ENCODE measurements around the gene AGBL4.

Gene AGBL4

DNA sequence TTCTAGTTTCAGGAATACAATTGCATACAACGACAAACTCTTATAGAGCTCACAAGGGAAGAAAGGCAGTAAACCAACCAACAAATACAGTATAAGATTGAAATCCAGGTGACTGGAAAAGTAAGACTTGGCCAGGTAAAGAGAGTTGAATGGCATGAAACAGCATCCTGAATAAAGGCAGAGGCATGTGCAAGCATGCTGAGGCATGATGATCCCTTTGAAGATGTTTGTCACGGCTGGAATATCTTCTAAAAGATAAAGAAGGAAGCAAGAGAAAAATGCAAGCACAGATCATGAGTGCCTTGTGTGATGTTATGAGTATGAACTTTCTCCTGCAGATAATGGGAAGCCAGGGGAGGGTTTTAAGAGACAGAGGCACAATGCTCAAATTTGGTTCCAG, 1468.5 kb downstream of the AGBL4 start:
- no peak for DNase-seq (ENCODE audit: low read depth)
- H3K4me3 ChIP-seq (ENCODE audit: low read depth, low read length) = no peak overlapping the region
- TF ChIP-seq, protein P1, sequence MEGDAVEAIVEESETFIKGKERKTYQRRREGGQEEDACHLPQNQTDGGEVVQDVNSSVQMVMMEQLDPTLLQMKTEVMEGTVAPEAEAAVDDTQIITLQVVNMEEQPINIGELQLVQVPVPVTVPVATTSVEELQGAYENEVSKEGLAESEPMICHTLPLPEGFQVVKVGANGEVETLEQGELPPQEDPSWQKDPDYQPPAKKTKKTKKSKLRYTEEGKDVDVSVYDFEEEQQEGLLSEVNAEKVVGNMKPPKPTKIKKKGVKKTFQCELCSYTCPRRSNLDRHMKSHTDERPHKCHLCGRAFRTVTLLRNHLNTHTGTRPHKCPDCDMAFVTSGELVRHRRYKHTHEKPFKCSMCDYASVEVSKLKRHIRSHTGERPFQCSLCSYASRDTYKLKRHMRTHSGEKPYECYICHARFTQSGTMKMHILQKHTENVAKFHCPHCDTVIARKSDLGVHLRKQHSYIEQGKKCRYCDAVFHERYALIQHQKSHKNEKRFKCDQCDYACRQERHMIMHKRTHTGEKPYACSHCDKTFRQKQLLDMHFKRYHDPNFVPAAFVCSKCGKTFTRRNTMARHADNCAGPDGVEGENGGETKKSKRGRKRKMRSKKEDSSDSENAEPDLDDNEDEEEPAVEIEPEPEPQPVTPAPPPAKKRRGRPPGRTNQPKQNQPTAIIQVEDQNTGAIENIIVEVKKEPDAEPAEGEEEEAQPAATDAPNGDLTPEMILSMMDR (IDR thresholded peaks at IDR 0.05; ENCODE audit: low read depth, low read length, missing control alignments) = no peak

DNA sequence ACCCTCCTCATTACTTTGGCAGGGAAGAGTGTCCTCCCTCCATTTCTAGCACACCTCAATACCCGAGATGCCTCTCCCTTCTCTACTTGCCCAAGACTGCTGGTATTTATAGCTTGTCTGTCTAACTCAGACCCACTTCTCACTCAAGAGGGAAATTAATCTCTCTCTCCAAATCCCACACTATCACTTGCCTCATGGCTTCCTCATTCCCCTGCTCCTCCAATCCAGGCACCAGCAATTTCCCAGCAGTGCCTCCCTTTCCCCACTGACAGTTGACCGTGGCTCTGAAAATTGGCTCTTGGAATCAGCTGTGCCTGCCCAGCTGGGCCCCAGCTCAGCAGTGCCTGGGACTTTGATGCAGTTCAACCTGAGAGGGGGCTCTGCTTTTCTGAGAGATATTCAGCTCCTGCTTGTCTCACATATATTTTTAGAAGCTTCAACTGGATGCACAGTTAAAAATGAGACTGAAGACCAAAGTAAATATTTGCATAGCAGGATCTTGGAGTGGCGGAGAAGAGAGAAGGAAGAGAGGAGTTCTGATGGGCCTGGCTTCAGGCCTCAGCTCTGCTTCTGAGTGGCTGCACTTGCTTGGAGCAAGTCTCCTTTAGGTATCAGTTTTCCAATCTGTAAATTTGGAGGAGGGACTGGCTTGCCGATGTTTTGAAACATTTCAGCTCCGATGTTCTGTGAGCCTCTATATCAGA, 1470.7 kb downstream of the AGBL4 start:
- no peak overlapping the region for H3K4me3 ChIP-seq (ENCODE audit: low read depth, low read length)
- DNase-seq (ENCODE audit: low read depth) = no peak
- TF ChIP-seq, protein P1 (IDR thresholded peaks at IDR 0.05; ENCODE audit: low read depth, low read length, missing control alignments) = no peak

DNA sequence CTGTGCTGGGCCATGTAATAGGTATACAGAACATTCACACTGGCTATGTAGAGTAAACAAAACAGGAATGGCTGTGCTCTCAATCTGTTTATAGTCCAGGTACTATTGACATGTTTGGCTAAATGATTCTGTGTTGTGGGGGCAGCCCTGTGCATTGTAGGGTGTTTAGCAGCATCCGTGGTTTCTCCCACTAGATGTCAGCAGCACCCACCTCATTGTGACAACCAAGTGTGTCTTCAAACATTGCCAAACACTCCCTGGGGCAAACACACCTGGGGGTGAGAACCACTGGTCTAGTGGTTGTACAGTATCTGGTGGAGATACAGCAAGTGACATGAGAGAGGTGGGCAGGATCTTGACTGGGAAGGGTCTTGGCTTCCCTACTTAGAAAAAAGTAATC, 1471.3 kb downstream of the AGBL4 start:
- H3K4me3 ChIP-seq (ENCODE audit: low read depth, low read length) = no peak overlapping the region
- DNase-seq (ENCODE audit: low read depth) = no peak
- TF ChIP-seq, protein P1 (IDR thresholded peaks at IDR 0.05; ENCODE audit: low read depth, low read length, missing control alignments) = peak; percentile 51

DNA sequence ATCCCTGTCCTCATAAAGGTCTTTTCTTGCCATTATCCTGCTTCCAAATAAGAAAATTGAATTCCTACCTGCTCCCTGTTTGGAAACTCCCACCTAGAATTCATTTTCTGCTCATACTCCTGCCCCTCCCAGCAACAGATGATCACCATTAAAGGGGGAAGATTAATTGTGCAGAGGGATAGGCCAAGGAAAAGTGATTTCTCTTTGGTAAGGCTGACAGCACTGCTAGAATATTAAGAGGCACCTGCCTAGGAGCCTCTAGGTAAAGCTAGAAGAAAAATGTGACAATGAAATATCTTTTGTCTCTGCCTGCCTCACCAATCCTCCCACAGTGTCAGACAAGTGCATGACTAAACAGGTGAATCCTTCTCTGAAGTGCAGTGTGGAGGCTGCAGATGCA, 1474.8 kb downstream of the AGBL4 start:
- TF ChIP-seq, protein P1 (IDR thresholded peaks at IDR 0.05; ENCODE audit: low read depth, low read length, missing control alignments) = no peak
- no peak overlapping the region for H3K4me3 ChIP-seq (ENCODE audit: low read depth, low read length)
- DNase-seq (ENCODE audit: low read depth) = no peak

DNA sequence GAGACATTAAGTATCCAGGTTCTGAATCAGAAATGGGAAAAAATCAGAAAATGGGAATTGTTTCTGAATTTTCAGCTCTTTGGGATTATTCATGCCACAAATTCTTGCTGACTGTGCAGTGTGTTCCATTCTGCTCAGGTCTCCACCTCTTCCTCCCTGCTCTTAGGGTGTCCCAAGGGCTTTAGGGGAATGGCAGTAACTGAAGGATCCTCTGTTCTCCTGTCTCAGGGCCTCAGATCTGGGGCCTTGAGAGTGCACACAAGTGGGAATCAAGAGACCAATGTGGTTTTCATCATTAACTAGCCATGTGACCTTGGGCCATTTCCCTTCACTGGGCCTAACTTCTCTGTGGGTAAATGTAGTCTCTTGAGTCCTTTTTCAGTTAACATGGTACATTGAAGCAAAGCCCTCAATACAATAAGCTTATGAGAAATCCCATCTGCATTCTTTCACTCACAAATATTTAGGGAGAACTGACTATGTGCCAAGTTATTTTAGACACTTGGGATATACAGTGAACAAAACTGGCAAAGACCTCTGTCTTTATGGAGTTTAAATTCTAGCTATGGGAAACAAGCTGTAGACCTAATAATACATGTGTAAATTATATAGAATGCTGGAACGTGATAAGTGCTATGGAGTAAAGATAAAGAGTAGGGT, 1476.1 kb downstream of the AGBL4 start:
- no peak for DNase-seq (ENCODE audit: low read depth)
- no peak overlapping the region for H3K4me3 ChIP-seq (ENCODE audit: low read depth, low read length)
- TF ChIP-seq, protein P1 (IDR thresholded peaks at IDR 0.05; ENCODE audit: low read depth, low read length, missing control alignments) = no peak

DNA sequence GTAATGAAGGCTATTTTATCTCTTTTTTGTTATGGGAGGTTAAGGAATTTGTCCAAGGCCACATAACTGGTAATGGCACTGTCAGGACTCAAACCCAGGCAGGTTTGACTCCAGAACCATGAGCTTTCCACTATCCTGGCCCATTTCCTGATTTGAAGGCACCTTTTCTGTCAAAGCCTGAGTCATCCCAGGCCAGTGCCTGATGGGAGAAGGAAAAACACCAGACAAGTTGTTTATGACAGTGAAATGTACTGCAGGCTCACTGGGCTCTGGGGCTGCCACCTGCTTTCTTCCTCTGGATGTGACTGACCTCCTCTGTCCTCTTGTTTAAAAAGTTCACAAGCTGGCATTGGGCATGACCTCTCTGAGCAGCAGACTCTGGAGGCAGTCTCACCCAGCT, 1479.9 kb downstream of the AGBL4 start:
- no peak for DNase-seq (ENCODE audit: low read depth)
- TF ChIP-seq, protein P1 (IDR thresholded peaks at IDR 0.05; ENCODE audit: low read depth, low read length, missing control alignments) = no peak
- no peak overlapping the region for H3K4me3 ChIP-seq (ENCODE audit: low read depth, low read length)

DNA sequence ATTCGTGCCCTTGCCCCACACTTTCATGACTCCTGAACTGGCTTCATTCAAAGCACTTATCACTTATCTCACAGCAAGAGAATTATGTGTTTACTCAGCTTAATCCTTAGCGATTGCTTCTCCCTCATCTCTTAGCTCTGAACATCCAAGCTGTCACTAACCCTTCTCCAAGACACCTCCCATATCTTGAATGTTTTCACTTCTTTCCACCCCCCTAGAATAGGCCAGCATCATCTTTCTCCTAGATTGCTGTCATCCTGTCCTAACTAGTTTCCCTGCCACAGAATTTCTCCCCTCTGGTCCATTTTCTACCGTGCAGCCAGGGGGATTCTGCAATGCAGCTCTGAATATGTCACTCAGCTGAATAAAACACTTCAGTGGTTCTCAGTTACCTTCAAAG, 1483.2 kb downstream of the AGBL4 start:
- no peak for DNase-seq (ENCODE audit: low read depth)
- TF ChIP-seq, protein P1 (IDR thresholded peaks at IDR 0.05; ENCODE audit: low read depth, low read length, missing control alignments) = no peak
- H3K4me3 ChIP-seq (ENCODE audit: low read depth, low read length) = no peak overlapping the region
